Stimulated activated CD4-positive, alpha-beta T cell treated with anti-CD3 and anti-CD28 coated beads, Interleukin-15, amount 100 ng/mL, for 48 hours (primary cell): ENCODE data around the gene SMAD5.

Experiments
- DNase-seq, 2 donors: peaks; one replicate each; pipeline ENCODE4 v3.0.0-alpha.2; 2020; ENCODE audit warnings: low read depth in 2 of 2

Gene SMAD5

DNA sequence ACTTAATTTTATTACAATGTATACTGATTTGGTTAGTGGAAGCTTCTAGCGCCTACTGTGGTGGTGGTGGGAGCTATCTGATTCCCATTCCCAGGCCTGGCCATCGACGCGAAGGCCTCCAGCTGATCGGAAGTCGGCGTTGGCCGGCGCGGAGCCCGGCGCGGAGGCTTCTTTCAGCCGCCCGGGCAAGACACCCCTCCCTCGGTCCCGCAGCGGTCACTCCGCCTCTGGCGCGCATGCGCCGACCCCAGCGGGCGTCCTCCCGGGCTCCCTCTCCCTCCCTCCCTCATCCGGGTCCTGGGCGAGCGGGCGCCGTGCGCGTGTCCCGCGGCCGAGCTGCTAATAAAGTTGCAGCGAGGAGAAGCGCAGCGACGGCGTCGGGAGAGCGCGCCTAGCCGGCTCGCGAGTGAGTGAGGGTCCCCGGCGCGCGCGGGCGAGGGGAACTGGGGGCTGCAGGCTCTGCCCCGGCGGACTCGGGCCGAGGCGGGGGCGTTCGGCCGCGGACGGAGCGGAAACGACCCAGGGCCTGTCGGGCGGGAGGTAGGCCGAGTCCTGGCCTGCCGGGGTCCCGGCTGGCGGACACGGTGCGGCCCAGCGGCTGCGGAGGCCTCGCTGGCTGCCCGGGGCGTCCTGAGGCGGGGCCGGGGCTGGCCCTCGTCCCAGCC is at the start of gene SMAD5:
Gene SMAD5, plus strand, starts transcription at position 289 of the 665 bp plus-strand sequence. CDS start 20,916 bp downstream, outside the sequence.
- DNase-seq: peak; percentile 29 to 70

DNA sequence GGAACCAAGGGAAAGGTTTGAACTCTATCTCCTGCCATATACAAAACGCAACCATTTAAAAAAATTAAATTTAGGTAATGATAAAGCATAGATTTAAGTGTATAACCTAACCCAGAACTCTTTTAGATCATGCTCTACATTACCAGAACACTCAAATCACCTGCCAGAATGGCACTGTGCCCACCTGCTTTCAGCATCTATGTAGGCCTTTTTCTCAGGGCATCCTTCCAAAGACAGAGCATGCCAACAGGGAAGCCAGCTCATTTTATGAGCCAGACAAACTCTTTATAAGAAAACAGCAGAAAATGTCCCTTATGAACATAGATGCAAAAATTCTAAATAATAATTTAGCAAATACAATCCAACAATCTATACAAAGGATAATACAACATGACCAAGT is 47.9 kb upstream of the SMAD5 start:
- DNase-seq: no peak

DNA sequence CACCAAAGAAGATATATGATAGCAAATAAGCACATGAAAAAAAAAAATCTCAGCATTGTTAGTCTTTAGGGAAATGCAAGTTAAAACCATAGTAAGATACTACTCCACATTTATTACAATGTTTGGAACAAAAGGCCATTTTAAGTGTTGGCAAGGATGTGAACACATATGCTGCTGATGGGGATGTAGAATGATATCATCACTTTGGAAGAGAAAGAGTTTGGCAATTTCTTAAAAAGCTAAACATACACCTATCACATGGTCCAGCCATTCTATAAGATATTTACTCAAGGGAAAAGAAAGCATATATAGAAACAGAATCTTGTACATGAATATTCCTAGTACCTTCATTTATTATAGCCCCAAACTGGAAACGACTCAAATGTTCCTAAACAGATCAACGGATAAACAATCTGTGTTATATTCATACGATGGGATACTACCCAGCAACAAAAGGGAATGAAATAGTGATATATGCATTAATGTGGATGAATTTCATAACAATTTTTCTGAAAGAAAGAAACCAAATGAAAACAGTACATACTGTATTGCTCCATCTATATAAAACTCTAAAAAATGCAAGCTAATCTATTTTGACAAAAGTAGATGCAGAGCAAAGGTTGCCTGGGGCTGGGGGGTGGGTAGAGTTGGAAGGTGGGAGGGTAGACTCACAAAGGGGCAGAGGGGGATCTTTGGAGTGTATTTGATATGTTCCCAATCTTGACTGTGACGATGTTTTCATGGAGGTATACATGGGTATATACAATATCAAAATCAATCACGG is 45.7 kb upstream of the SMAD5 start:
- DNase-seq: no peak

DNA sequence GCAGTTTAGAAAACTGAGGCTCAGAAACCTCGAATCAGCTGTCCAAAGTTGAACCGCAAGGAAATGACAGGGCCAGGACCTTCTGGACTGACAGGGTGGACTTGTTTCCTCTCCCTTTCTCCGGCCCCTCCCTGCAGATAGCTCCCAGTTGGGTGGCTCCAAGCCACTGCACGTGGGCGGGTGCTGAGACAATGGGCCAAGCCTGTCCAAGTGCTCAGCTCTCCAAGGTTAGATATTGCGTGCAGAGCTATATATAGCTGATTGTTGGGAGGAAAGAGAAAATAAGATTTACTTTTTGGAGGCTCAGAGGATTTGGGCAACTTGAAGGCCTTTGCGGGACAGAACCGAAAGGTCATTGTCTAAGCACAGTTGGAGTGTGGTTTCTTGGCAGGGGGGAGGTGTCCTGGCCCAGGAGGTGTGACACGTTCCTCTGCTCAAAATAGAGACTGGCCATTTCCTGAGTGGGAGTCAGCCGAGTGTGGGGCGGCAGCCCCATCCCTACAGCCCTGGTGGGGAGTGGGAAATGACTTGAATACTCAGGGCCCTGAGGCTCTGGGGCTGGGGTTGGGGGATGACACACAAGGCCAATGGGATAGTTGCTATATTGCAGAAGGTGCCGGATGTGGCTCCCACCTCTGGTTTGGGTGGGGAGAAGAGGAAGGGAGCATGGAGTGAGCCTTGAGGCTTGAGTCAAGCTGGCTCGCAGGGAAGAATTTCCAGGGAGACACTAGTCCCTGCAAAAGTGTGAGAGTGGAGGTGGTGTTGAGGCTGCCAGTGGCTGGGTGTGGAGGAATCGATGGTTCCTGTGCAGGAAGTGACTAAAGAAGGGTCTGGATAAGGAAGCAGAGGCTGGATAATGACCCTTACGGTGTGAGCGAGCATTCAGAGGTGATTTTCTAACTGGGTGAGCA is 44.4 kb upstream of the SMAD5 start:
- DNase-seq: no peak

DNA sequence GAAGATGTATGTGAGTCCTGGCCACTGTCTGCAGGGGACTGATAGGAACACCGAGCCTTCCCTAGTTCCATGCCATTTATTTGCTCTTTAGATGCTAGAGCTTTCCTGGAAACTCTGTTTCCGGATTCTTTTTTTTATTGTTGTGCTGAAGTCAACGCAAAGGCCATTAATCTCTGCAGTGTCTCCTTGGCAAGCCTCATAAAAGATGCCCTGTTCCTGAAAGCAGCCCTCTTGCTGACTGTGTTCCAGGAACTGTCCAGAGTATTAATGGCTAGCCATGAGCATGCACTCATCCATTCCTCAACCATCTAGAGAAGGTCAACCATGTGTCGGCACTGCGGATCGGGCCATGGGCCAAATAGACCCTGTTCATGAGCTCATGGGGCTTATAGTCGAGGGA is 42.9 kb upstream of the SMAD5 start:
- no peak for DNase-seq

DNA sequence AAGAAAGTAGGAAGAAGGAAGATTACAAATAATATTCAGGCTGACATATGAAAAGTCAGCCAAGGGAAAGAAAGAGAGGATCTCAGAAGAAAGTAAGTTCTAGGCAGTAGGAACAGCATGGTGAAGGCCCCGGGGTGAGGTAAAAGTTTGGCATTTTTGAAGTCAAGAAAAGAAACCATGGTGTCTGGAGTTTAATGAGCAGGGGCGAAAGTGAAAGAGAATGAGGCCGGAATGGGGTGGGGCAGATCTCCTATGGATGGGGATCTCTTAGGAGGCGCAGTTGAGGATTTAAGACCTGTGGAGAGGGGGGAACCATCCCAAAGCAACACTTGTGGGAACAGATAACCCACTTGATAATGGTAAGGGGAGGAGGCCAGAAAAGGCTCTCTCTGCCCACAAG is 42.3 kb upstream of the SMAD5 start:
- no peak for DNase-seq

DNA sequence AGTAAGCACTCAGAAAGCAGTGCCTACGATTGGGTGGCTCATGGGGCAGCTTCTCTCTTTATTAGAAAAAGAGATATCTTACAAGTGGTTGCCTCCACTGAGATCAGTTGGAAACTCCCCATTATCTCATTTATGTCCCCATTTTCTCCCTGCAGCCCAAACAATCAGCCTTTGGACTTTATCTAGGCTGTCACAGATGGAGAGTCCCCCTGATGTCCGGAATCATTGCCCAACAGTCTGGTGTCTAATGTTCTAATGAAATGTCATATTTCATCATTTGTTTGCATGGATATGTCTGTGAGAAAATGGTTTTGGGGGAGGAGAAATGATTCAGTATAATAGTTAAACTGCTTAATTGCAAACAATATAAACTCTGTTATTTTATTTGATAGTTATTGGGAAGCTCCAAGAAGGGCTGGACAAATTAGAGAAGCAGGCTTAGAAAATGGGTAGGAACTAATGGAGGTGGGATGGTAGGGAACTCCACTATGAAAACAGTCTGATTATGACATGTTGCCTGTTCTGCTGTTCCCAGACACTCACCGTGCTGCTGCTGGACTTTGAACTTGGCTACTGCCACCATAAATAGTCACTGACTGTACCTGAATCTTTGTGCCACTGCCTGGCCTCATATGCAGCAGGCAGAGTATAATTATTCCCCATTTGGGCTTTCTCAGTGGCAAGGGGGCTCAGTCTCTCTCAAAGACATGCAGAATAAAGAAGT is 38.3 kb upstream of the SMAD5 start:
- no peak for DNase-seq

DNA sequence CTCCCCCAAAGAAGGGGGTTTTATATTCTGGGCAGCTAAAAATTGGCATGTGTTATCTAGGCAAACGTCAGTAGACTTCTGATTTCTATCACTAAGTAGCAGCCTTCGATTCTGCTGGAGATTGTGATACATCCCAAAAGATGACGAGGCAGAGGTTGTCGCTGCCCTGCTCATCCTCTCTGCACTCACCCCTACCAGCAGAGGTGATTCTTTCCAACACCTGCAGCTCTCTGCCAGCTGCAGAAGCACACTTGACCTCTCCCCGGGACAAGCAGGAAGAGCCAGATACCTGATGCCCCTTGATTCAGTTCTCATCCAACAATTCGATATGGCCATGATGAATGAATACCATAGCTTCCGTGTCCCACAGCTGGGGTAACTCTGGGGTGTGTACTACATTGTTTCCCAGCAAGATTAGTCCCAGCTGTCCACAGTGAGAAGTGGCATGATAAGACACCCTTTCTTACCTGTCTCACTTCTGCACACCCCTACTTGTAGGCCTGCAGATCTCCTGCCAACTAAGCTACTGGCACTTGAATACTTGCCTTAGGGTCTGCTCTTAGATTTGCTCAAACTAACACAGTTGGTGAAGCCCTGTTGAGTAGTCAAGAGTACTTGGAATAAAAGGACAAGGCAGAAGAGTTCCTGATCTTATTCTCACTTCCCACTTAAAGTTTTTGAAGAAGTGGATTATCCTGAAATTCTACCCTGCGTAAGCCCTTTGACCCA is 37.6 kb upstream of the SMAD5 start:
- no peak for DNase-seq

DNA sequence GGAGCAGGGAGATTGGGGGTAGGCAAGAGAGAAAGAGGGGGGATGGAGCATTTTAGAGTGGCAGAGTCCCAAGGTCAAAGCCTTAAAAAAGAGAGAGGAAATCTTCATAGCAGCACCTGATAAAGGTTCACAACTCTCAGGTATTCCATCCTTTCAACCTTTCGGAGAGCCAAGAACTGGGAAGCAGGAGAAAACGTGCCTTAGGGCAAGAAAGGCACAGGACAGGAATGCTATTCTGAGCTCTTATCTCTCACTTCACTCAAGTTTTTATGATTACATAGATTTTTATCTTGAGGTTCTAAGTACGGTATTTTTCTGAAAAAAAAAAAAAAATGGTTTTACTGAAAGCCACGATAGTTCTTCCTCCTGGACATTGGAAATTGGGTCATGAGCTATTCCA is 34.5 kb upstream of the SMAD5 start:
- no peak for DNase-seq

DNA sequence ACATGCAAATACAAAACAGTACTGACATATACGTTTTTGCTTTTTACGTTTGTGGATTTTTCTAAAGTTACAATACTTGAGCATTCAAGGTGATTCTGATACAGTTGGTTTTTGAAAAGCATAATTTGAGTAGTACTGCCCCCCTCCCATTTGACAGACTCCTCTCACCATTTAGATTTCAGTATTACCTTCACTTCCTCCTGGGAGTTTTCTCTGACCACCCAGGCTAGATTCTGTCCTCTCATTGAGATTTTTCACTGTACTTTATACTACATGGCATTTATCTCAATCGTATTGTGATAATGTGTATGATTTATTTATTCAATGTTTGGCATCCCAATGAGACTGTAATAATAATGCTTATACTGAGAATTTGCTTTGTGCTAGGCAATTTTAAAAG is 32.8 kb upstream of the SMAD5 start:
- DNase-seq: no peak

DNA sequence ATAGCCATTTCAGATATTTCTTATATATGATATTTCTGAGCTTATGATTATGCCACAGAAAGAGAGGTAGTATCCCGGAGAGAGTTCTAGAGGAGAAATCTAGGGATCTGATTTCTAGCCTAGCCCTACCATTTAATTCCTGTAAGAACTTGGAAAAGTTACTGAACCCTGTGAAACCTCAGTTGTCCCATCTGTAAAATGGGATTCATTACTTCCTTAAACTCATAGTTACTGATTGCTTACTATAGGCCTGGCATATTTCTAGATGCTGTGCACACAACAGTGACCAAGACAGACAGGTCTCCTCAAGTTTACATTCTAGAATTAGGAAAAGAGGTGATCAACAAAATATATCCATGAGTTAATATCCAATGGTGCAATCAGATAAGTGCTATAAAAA is 30.8 kb upstream of the SMAD5 start:
- DNase-seq: no peak

DNA sequence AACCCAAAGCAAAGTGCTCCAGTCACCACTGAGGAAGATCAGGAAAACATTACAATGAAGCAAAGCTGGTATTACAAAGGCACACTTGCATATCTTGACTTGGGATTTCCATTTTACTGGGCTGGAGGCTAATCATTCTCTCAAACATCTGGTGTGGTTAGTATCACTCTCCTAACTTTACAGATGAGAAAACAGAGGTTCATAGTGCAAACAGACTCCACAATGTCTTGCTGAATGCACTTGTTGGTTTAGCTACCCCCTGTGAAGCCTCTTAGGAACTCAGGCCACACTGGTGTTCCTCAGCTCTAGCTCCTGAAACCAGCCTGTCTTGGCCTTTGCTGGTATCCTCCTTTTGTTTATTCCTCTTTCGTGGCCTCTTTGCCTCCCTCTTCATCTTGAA is 29.5 kb upstream of the SMAD5 start:
- DNase-seq: no peak

DNA sequence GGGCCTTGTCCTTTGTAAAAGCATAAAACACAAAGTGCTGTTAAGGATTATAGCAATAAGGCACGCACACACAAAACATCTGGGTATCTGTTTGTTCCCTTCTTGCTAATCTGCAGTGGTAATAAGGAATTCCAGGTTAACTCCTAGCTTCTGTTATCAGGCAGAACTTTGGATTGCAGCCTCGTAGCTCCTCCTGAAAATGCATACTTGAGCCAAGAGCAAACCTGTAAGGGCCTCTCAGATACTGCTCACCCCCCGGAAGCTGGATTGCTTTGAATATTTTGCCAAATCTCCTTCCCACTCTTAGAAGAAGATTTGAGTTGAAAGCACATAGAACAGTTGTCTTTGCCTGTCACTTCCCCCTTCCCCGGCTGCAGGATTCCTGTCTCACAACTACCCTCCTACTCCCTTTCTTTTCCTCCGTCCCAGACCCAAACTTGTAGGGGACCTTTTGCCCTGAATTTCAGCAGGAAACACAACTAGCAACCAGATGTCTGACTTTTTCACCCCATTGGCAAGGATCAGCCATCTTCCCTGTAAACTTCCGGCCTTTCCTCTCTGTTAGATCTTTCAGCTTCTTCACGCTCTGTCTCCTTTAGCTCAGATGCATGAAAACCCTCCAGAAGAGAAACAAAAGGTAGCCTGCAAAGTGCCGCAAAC is 28.2 kb upstream of the SMAD5 start:
- no peak for DNase-seq

DNA sequence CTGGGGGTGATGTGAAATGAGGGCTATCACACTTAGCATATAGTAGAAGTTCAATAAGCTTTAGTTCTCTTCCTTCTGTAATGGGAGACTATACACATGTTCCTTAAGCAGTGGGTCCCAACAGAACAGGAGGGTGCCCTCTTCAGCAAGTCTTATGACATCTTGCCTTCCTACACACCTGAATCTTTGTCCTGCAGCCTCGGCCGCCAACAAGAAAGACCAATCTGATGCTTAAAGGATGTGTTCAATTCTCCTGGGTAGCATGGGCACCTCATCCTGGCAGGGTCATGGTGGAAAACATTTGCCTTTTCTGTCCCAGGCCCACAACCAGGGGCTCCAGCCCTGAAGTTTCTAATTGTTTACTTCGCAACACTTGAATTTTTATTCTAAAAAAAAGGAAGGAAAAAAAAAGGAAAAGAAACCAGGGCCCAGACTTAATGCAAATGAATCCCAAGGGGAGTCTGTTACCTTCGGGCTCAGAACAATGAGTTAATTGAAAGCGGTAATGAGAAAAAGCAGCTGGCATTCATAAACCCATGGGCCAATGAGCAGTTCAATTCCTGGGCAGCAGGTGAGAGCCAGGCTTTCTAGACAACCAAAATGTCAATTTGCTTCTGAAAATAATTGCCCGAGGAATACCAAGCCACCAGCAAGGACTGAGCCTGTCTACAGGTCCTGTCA is 26.2 kb upstream of the SMAD5 start:
- no peak for DNase-seq

DNA sequence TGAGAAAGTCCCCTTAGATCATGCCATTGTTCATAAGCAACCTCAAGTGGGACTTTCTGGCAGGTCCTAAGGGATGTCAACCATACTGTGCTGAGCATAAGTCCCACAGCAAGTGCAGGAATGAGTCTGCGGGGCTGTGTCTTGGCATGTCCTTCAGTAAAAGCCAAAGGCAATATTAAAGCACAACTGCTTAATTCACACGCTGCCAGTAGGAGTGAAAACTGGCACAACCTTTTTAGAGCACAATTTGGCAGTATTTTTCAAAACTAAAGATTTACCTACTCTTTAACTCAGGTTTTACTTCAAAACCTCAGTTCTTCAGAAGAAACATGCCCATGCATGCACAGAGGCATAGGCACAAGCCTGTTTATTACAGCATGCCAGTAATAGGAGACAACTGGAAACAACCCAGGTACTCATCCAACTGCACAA is 24.4 kb upstream of the SMAD5 start:
- no peak for DNase-seq

DNA sequence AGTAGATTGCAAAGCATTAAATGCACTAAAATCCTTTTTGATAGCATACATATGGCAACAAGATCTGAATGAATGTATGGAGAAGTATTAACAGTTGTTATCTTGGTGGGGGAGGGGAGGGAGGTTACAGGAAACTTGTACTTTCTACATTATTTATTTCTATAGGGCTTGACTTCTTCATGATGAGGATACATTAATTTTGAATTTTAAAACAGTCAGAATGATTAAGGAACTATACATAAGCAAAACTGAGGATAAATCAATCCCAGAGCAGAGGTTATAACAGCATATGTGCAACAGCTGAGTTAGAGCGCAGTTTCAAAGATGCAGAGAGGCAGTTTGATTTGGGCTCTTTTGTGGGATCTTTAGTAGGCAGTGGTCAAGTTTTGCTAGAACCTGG is 23.9 kb upstream of the SMAD5 start:
- DNase-seq: no peak

DNA sequence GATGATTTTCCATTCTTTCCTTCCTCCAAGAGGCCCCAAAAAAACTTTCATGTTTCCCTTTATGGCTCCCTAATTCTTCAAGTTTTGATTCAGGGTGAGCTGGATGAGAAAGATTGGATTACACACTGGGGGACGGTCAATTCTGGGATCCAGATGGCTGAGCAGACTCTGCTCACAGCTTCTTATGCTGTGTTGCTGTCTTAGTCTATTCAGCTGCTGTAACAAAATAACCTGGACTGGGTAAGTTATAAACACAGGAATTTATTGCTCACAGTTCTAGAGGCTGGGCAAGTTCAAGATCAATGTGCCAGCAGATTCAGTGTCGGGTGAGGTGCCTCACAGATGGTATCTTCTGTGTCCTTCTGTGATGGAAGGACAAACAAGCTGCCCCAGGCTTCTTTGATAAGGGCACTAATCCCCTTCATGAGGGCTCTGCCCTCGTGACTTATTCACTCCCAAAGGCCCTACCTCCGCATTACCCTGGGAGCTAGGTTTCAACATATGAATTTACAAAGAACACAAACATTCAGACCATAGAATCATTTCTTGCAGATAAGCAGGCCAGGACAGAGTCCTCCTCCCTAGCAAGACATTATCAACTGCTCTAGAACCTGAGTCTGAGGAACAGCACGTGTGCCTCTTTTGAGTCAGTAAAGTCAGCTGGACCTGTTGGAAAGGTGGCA is 23.1 kb upstream of the SMAD5 start:
- no peak for DNase-seq

DNA sequence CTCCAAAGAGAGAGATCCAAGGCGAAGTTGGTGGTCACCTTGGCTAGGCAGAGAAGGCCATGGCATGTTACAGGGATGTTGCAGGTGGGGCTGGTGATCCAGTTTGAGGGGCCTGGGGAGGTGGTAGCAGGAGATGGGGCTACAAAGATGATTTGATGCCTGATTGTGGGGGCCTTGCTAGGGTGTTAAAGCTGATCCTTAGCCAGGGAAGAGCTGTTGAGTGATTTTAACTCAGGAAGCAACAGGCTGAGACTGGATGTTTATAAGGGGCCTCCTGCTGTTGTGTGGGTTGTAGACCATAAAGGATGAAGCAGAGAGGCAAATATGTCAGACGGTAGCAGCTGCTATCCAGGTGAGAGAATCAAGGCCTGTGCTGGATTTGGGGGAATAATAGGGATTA is 19.0 kb upstream of the SMAD5 start:
- DNase-seq: no peak

DNA sequence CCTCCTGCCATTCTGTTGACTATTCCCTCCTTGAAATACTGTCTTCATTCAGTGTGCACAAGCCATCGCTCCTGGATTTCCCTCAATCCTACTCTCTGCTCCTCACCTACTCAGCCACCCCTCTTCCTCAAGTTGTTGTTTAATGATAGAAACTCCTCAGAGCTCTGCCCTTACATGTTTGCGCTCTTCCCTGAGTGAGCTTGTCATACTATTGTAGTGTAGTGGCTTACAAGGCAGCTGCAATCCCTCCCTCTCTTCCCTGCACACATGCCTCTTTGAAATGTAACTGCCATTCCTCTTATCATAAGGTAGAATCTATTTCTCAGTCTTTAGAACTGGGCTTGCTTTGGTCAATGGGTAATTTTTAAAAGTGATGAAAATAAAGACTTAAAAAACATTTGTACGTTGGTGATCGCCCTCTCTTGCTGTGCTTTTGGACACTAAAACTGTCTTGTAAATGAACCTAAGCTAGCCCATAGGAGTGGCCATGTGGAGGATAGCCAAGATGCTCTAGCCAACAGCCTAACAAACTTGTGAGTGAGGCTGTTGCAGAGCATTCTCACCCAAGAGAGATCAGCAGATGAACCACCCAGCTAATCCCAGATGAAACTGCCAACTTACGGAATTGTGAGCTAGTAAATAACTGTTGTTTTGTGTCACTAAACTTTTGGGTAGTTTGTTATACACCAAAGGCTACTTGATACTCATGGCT is 18.1 kb upstream of the SMAD5 start:
- DNase-seq: no peak
